8988T (cell line): ENCODE data around the gene AFAP1.

Experiments
- DNase-seq: peaks from one replicate; pipeline ENCODE4 v3.0.0; 2011

AFAP1 gene

GRCh38 chr4:7890635-7891393 lies 48.8 kb downstream of the AFAP1 start:
- no peak for DNase-seq

GRCh38 chr4:7887436-7887835 lies 52.2 kb downstream of the AFAP1 start:
- no peak for DNase-seq

GRCh38 chr4:7886007-7886973 lies 53.4 kb downstream of the AFAP1 start:
- no peak for DNase-seq

- no peak for DNase-seq
Measured at GRCh38 chr4:7885216-7886006, 54.2 kb downstream of the AFAP1 start.

GRCh38 chr4:7880683-7881082 lies 59.0 kb downstream of the AFAP1 start:
- DNase-seq, result no peak

- no peak for DNase-seq
Measured at GRCh38 chr4:7879127-7879526, 60.5 kb downstream of the AFAP1 start.

- no peak for DNase-seq
Measured at GRCh38 chr4:7878323-7878722, 61.3 kb downstream of the AFAP1 start.

GRCh38 chr4:7877176-7877575 lies 62.5 kb downstream of the AFAP1 start:
- DNase-seq, result no peak

- peak; percentile 56 for DNase-seq
Measured at GRCh38 chr4:7876201-7876875, 63.3 kb downstream of the AFAP1 start.

GRCh38 chr4:7874838-7875237 lies 64.8 kb downstream of the AFAP1 start:
- DNase-seq, result no peak

- no peak for DNase-seq
Measured at GRCh38 chr4:7873881-7874280, 65.8 kb downstream of the AFAP1 start.

GRCh38 chr4:7872264-7872771 lies 67.3 kb downstream of the AFAP1 start:
- DNase-seq, result no peak

GRCh38 chr4:7871356-7871755 lies 68.3 kb downstream of the AFAP1 start:
- no peak for DNase-seq

GRCh38 chr4:7868892-7869471 lies 70.7 kb downstream of the AFAP1 start:
- no peak for DNase-seq

GRCh38 chr4:7868436-7868775 lies 71.3 kb downstream of the AFAP1 start:
- no peak for DNase-seq

GRCh38 chr4:7867701-7868435 lies 71.8 kb downstream of the AFAP1 start:
- DNase-seq, result no peak

- DNase-seq, result no peak
Measured at GRCh38 chr4:7867191-7867590, 72.5 kb downstream of the AFAP1 start.

GRCh38 chr4:7865533-7865932 lies 74.1 kb downstream of the AFAP1 start:
- no peak for DNase-seq

GRCh38 chr4:7864685-7865084 lies 75.0 kb downstream of the AFAP1 start:
- no peak for DNase-seq

GRCh38 chr4:7863911-7864681 lies 75.6 kb downstream of the AFAP1 start:
- DNase-seq, result no peak
